ENCODE data around the gene IQGAP2. TPM values are rescaled to one million over a fixed set of nuclear protein-coding genes. Genes with fewer than 3 reads are reported as not detected.

IQGAP2 gene
- total and polyA plus RNA-seq, 2 donors (not counting 1 experiment from before 2014, with no cell fraction given) = 8.1 to 15.0 TPM

GRCh38 chr5:76607353-76607871 lies 204.3 kb downstream of the IQGAP2 start:
- H3K9me3 Mint-ChIP-seq (ENCODE audit: insufficient read depth) = no peaks in the 10 kb centered on the region
- Histone ChIP-seq H3K9ac (ENCODE audit: low read length) (peak overlapping the region; percentile 60), H3K27me3 (replicated peaks in 1 of 4; ENCODE audit: control extremely low read depth in 1 of 4, control insufficient read depth in 3 of 4, insufficient read depth in 4 of 4, low read length in 3 of 4) (no peaks in the 10 kb centered on the region), H3K9me3 (ENCODE audit: control extremely low read depth in 1 of 3, control insufficient read depth in 2 of 3, insufficient read depth in 1 of 3, low read length in 2 of 3) (no peaks in the 10 kb centered on the region), H4K20me1 (ENCODE audit: control insufficient read depth, insufficient read depth, low read length, poor library complexity, severe bottlenecking) (no peaks in the 10 kb centered on the region), H3K79me2 (ENCODE audit: control insufficient read depth, insufficient read depth, low read length) (no peaks in the 10 kb centered on the region), H3K4me1 (ENCODE audit: control insufficient read depth in 2 of 2, insufficient read depth in 2 of 2, low read length in 2 of 2) (peaks cover 0 to 7% of the 10 kb centered on the region in 2 donors), H3K4me3 (ENCODE audit: control extremely low read depth in 1 of 5, extremely low read depth in 1 of 5, insufficient read depth in 1 of 5, low read depth in 2 of 5, low read length in 4 of 5) (peak overlapping the region in 3 of 5 experiments; percentile 13 to 61 (median 50)), H2AFZ (ENCODE audit: insufficient read depth, low read depth, low read length, poor library complexity, severe bottlenecking) (no peak overlapping the region), H3K36me3 (replicated peaks in 1 of 2; ENCODE audit: control extremely low read depth in 1 of 2, control insufficient read depth in 1 of 2, extremely low read depth in 1 of 2, insufficient read depth in 2 of 2, low read length in 1 of 2) (peaks cover 0 to 9% of the 10 kb centered on the region in 2 experiments), H3K4me2 (replicated peaks; ENCODE audit: low read depth, low read length, poor library complexity, severe bottlenecking) (peak overlapping the region; percentile 62), H3K27ac (ENCODE audit: low read length in 2 of 2) (peak overlapping the region; percentile 77 to 80)
- no peak for DNase-seq
- H3K27me3 Mint-ChIP-seq = no peaks in the 10 kb centered on the region
- WGBS (ENCODE audit: insufficient coverage) = 34% methylated on average over 7 of the region's 9 CpGs
- TF ChIP-seq CTCF (IDR thresholded peaks at IDR 0.05) (no peak), EZH2 (IDR thresholded peaks at IDR 0.05; ENCODE audit: borderline replicate concordance, insufficient read depth, low read depth, low read length, poor library complexity, severe bottlenecking) (no peak)
- no peak overlapping the region for H3K4me3 Mint-ChIP-seq
- ATAC-seq (ENCODE audit: low read depth) = no peak
- intact Hi-C loops (cut with micrococcal nuclease) = no loop called here
- ChIA-PET CTCF (interaction anchor here (1.1 kb wide), 1 partner anchor 167 kb away, joined by 5 read pairs; no protein-coding TSS in a partner anchor), POLR2A (no interaction called here)
- H3K4me1 Mint-ChIP-seq = peaks cover 9% of the 10 kb centered on the region
- H3K27ac Mint-ChIP-seq = no peak overlapping the region

- no peak overlapping the region for H3K27ac Mint-ChIP-seq
- TF ChIP-seq EZH2 (IDR thresholded peaks at IDR 0.05; ENCODE audit: borderline replicate concordance, insufficient read depth, low read depth, low read length, poor library complexity, severe bottlenecking) (no peak), CTCF (IDR thresholded peaks at IDR 0.05) (no peak)
- POLR2A ChIA-PET = no interaction called here
Measured at GRCh38 chr5:76608833-76609232, 205.7 kb downstream of the IQGAP2 start.

More at GRCh38 chr5:76608833-76609232, 205.7 kb downstream of the IQGAP2 start:
- peak; percentile 31 for ATAC-seq (ENCODE audit: low read depth)
- no peaks in the 10 kb centered on the region for H3K79me2 ChIP-seq (ENCODE audit: control insufficient read depth, insufficient read depth, low read length)
- WGBS (ENCODE audit: insufficient coverage) = 75% methylated on average over 1 of the region's 4 CpGs
- Mint-ChIP-seq H3K4me1 (peaks cover 9% of the 10 kb centered on the region), H3K9me3 (ENCODE audit: insufficient read depth) (no peaks in the 10 kb centered on the region), H3K27me3 (no peaks in the 10 kb centered on the region), H3K4me3 (no peak overlapping the region)
- H3K4me3 ChIP-seq (ENCODE audit: control extremely low read depth in 1 of 5, extremely low read depth in 1 of 5, insufficient read depth in 1 of 5, low read depth in 2 of 5, low read length in 4 of 5) = no peak overlapping the region
- CTCF ChIA-PET = interaction anchor here (1.5 kb wide), 1 partner anchor 9 kb away, joined by 6 read pairs; no protein-coding TSS in a partner anchor
- peak overlapping the region; percentile 60 for H3K9ac ChIP-seq (ENCODE audit: low read length)
- peaks cover 0 to 4% of the 10 kb centered on the region in 2 experiments for H3K36me3 ChIP-seq (replicated peaks in 1 of 2; ENCODE audit: control extremely low read depth in 1 of 2, control insufficient read depth in 1 of 2, extremely low read depth in 1 of 2, insufficient read depth in 2 of 2, low read length in 1 of 2)
- no peak overlapping the region for H2AFZ ChIP-seq (ENCODE audit: insufficient read depth, low read depth, low read length, poor library complexity, severe bottlenecking)
- peak; percentile 34 for DNase-seq
- no peaks in the 10 kb centered on the region for H3K27me3 ChIP-seq (replicated peaks in 1 of 4; ENCODE audit: control extremely low read depth in 1 of 4, control insufficient read depth in 3 of 4, insufficient read depth in 4 of 4, low read length in 3 of 4)
- H4K20me1 ChIP-seq (ENCODE audit: control insufficient read depth, insufficient read depth, low read length, poor library complexity, severe bottlenecking) = no peaks in the 10 kb centered on the region
- H3K27ac ChIP-seq (ENCODE audit: low read length in 2 of 2) = peak overlapping the region; percentile 77 to 80
- H3K9me3 ChIP-seq (ENCODE audit: control extremely low read depth in 1 of 3, control insufficient read depth in 2 of 3, insufficient read depth in 1 of 3, low read length in 2 of 3) = no peaks in the 10 kb centered on the region
- H3K4me2 ChIP-seq (replicated peaks; ENCODE audit: low read depth, low read length, poor library complexity, severe bottlenecking) = peak overlapping the region; percentile 11
- H3K4me1 ChIP-seq (ENCODE audit: control insufficient read depth in 2 of 2, insufficient read depth in 2 of 2, low read length in 2 of 2) = peaks cover 0 to 7% of the 10 kb centered on the region in 2 donors
- intact Hi-C loops (cut with micrococcal nuclease) = no loop called here
